DND-41 (cell line): ENCODE results near the gene OR6V1.

Experiments used
- CTCF ChIP-seq: IDR thresholded peaks from 2 replicates; pipeline ENCODE4 v1.5.1; 2012; ENCODE audit warnings: borderline replicate concordance, low read length, moderate library complexity, mild to moderate bottlenecking; ENCODE audit not compliant: poor library complexity, severe bottlenecking; ENCODE audit errors: extremely low read depth
- EZH2 ChIP-seq: IDR thresholded peaks from 3 replicates; pipeline ENCODE4 v1.6.1; 2012; ENCODE audit warnings: borderline replicate concordance, low read depth, mild to moderate bottlenecking, moderate library complexity, low read length, inconsistent platforms; ENCODE audit not compliant: severe bottlenecking

GRCh38 chr7:143040209-143040715, 11.9 kb upstream of the OR6V1 start:
- no peak for TF ChIP-seq CTCF
- no peak for TF ChIP-seq EZH2
